ENCODE data around the gene GPS1.

DNA sequence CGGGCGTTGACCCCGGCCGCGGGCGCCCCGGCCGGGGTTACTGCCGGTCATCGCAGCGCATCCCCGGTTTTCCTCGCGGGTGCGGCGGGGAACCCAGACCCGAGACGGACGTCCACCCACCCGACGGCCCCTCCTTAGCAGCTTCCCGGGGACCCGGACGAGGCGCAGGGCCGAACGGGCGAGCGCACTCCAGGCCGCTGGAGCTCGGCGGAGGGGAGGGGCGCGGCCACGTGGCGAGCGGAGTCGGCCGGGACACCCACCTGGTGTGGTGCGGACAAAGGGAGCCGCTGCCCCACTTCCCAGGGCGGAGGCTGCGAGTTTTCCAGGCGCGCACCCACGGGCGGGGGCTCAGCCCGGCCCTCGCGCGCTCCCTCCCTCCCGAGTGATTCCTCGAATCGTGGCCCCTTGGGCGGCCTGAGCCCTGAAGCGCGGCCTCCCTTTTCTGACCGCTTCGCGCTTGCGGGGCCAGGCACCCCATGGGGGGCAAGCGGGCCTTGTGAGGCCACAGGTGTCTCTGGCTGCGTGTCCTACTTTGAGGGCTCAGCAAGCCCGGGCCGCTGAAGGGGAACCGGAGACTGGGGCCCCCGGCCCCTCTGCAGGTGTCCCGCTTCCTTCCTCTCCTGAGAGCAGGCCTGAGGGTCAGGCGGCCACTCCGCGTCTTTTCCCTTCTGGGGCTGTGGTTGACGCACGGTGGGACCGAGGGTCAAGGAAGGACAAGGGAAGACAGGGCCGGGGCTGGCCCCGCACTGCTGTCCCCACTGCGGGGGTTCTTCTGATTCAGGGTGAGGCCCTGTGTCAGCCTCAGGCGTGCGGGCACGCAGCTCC lies 47.5 kb downstream of the GPS1 start:
- TF ChIP-seq, protein P1, sequence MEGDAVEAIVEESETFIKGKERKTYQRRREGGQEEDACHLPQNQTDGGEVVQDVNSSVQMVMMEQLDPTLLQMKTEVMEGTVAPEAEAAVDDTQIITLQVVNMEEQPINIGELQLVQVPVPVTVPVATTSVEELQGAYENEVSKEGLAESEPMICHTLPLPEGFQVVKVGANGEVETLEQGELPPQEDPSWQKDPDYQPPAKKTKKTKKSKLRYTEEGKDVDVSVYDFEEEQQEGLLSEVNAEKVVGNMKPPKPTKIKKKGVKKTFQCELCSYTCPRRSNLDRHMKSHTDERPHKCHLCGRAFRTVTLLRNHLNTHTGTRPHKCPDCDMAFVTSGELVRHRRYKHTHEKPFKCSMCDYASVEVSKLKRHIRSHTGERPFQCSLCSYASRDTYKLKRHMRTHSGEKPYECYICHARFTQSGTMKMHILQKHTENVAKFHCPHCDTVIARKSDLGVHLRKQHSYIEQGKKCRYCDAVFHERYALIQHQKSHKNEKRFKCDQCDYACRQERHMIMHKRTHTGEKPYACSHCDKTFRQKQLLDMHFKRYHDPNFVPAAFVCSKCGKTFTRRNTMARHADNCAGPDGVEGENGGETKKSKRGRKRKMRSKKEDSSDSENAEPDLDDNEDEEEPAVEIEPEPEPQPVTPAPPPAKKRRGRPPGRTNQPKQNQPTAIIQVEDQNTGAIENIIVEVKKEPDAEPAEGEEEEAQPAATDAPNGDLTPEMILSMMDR (IDR thresholded peaks at IDR 0.05; ENCODE audit: low read depth, low read length): no peak
- TF ChIP-seq POLR2A (IDR thresholded peaks at IDR 0.05; ENCODE audit: extremely low read depth, insufficient read length): peak; percentile 15
